NCI-H2081 treated with DMSO at 0.1 percent for 48 hours (cell line): ENCODE measurements around the gene LDLRAD3.

Experiments
- DNase-seq: peaks from one replicate; lab custom pipeline; 2025; lab: John Stamatoyannopoulos, UW

The LDLRAD3 gene

DNA sequence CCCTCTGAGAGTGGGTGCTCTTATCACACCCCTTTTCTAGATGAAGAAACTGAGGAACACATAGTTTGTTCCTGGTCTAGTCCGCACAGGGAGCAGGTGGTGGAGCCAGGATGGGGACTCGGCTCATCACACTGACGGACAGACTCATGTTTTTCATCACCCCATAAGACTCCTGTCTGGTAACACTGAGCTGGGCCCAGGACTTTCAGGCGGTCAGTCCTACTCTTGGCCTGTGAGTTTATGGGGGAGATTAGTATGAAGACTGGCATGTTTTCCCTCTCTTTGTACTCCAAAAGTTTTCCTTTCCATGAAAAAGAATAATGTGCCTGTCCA is 160.8 kb downstream of the LDLRAD3 start:
- DNase-seq, result no peak

DNA sequence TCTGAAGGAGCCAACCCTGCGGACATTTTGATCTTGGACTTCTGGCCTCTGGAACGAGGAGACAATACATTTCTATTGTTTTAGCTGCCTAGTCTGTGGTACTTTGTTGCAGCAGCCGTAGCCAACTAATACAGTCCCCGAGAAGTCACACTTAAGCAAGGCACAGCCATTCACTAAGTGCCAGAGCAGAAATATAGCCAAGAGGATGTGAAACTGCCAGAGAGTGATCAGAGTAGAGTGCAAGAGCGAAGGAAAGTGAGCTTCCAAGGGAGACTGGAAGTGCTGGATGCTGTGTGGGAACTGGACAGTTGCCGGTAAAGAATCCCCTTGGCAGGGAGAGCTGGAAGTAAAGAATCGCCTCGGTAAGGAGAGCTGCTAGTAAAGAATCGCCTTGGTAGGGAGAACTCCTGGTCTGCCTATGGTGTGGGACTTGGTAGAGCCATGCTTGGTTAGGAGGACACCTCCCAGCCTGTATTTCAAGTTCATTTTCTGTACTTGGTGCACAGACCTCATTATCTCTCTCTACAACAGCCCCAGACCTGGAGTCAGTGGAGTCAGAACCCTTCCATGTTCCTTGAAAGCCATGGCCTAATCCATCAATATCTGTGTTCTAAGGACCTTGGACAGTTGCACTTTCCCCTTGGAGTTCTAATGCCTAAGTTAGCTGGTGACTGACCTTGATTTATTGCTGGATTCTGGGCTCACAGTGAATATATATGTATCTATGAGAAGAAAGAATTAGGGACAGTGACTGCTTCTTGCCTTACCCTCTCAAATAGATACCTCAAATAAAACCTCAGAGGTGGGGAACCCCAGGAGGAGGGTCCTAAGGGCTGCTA is 162.1 kb downstream of the LDLRAD3 start:
- DNase-seq, result no peak

GRCh38 chr11:36107547-36107946 is 163.7 kb downstream of the LDLRAD3 start:
- DNase-seq, result no peak

DNA sequence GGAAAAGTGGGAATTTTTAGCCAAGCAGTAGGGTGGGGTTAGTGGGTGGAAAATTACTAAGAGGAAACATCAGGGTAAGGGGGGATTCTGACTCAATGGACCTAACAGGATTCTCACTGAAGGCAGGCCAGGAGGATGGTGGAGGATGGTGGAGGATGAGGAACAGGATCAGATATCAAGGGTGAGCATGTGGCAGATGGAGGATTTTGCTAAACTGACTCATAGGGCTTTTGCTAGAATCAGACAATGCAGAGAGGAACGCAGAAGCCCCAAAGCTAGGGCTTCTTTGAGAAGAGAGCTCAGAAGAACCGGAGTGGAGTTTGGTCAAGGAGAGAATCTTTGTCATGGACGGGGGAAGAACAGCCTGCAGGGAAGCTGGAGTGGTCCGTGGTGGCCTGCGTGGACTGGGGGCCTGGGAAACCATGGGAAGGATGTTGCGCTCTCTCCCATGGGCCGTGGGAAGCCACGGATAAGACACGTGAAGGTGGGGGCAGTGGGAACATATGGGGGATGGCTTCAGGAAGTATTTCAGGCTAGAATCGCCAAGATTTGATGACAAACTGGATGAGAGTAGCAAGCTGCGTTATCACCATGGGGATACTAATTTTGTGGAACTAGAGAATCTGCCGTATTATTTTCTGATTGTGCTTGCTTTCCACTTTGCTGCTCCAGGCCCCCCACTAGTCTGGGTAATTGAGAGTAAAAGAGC is 165.2 kb downstream of the LDLRAD3 start:
- DNase-seq, result no peak

- no peak for DNase-seq
Measured at GRCh38 chr11:36109590-36109849, 165.7 kb downstream of the LDLRAD3 start.

- no peak for DNase-seq
Measured at GRCh38 chr11:36109850-36110606, 166.2 kb downstream of the LDLRAD3 start.

GRCh38 chr11:36110668-36111410 is 167.0 kb downstream of the LDLRAD3 start:
- DNase-seq, result peak; percentile 76

DNA sequence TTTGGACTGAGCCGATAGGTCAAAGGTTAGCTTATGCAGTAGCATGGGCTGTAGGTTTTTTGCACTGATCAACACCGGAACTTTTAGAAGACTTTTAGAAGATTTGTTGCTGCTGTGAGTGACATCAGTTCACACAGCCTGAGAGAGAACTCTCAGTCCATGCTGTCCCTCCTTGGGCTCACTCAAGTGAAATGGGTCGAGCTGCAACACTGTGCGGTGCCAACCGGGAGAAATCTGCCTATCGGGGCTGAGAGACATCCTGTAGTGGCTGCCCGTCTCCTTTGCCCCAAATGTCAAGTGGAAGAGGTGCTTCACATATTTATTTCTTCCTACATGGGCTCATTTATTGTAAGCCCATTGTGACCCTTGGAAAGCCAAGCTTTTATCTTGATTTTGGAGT is 170.2 kb downstream of the LDLRAD3 start:
- DNase-seq, result no peak

- no peak for DNase-seq
Measured at GRCh38 chr11:36115378-36115801, 171.5 kb downstream of the LDLRAD3 start.

DNA sequence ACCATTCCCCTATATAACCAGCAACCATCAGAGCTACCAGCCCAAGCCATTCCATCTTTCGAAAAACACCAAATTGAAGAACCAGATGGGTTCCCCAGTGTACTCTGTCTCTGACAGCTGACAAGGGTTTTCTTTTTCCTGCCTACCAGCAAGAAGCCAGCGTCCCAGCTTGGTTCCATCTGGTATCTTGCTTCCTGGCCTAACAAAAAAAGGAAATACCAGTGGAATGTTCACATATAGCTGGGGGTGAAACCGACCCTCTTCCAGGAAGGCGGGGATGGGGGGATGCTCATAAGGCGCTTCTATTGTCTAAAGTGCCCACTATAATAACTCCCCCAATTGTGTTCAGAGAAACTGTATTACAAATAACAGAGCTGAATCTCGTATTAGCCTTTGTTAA is 172.3 kb downstream of the LDLRAD3 start:
- no peak for DNase-seq

DNA sequence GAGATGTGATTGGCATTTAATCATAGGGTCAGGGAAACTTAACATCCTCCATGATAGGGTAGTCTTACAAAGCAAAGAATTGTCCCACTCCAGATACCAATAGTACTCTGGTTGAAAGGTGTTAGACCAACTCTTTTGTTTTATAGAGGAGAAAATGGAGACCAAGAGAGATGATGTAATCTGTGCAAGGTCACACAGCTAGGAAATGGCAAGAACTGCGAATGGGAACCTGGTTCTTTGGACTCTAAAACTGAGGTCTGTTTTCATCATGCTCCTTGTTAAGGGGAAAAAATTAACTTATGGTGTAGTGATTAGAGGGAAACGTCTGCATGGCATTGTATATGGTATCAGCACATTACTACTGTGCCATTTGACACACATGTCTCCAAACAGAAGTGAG is 174.2 kb downstream of the LDLRAD3 start:
- DNase-seq, result no peak

DNA sequence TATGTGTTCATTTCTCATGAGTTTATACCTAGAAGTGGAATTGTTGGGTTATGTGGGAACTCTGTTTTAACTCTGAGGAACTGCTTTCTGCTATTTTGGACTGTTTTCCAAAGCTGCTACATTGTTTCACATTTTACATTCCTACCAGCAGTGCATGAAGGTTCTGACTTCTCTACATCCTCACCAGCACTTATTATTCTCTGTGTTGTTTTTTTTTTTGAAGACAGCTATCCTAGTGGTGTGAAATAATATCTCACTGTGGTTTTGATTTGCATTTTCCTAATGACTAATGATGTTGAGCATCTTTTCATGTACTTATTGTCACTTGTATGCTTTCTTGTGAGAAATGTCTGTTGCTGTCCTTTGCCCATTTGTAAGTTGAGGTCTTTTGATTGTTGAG is 175.4 kb downstream of the LDLRAD3 start:
- no peak for DNase-seq

GRCh38 chr11:36121054-36121453 is 177.2 kb downstream of the LDLRAD3 start:
- DNase-seq, result no peak

GRCh38 chr11:36122671-36123070 is 178.8 kb downstream of the LDLRAD3 start:
- DNase-seq, result no peak

DNA sequence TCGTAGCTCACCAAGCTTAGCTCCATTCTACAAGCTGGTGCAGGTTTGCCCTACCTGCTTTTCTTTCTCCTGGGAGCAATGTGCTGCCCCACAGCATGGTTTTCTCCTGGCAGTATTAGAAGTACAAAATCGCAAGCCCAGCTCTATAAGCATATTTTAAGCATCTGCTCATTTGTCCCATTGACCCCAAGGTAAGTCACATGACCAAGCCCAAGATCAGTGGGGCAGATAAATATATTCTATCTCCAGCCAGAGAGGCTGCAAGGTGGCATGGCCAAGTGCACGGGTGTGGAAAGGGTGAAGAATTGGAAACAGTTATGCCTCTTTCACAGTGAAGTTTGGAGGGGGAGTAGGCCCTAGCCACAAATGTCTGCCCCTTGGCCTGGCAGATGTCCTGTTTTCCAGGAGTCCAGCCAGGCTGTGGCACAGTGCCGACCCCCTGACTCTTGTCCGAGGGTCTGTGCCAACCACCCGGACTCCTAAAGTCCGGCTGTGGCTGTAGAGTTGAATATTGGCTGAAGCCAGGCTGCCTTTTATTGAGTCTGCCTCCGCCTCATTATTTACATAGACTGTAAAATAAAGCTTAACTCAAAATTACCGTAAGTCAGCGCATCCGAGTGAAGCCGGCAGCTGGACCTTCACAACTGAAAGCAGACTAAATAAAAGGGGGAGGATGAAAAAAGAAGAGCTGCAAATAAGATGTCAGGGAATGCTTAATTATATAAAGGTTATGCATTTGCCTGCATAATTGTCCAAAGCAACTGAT is 179.7 kb downstream of the LDLRAD3 start:
- DNase-seq, result no peak

GRCh38 chr11:36126678-36127077 is 182.8 kb downstream of the LDLRAD3 start:
- no peak for DNase-seq

DNA sequence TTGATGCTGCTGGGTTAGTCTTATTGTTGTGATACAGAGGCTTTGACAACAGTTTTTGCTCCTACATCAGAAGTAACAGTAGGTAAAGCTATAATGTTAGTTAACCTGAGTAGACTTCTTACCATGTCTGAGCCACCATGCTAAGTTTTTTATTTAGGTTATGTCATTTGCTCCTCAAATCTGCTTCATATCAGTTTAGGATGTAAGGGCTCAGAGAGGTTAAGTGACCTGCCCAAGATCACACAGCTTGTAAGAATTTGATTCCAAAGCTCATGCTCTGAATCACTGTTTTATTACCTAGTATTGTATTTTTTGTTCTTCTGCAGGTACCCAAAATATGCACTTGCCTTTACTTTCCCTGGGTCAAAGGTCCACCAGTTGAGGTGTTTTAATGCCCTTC is 183.7 kb downstream of the LDLRAD3 start:
- DNase-seq, result no peak

DNA sequence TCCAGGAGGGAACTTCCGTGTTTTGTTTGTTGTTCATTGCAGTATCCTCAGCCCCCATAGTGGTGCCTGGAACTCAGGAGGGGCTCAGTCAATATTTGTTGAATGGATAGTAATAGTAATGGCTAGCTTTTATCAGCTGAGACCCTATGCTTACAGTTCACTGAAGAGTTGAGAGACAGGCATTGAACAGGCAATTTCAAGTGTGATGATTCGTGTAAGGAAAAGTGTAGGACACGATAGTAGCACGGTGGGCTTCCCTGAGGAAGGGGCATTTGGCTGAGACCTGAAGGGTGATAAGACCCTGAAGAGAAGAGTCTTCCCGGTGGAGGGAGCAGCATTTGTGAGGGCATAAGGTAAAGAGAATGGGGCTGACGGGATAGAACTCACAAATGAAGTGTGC is 186.1 kb downstream of the LDLRAD3 start:
- no peak for DNase-seq

GRCh38 chr11:36130401-36130800 is 186.5 kb downstream of the LDLRAD3 start:
- no peak for DNase-seq

DNA sequence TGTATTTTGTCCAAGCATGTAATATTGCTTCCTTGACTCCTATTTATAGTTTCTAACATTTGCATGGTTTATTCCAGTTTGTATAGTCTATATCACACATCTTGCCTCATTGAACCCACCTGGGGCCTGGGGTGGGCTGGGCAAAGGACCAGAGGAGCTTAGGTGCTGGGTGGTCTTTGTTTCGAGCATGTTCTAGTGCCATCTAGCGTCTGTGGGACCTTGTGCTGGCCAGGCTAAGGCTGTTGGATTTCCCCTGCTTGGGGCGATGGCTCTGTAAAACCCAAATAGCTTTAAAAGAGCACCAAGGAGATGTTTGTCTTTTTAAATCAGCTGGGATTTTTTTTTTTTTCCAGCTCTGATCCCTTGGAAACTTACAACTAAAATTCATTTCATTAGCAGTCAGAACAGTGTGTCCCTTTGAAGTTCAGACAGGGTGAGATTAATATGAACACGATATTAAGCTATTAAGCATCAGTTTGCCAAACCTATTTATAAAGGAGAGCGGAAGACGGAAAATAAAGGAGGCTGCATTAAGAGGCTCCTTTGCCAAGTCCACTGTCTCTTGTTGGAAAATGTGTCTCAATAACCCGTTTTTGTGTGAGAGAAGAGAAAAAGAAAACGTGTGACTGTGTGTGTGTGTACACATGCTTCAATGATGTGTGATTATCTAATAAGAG is 188.0 kb downstream of the LDLRAD3 start:
- no peak for DNase-seq

- DNase-seq, result no peak
Measured at GRCh38 chr11:36132940-36133339, 189.1 kb downstream of the LDLRAD3 start.
